ENCODE results near the gene FAN1. TPM values are rescaled to one million over a fixed set of nuclear protein-coding genes. Genes with fewer than 3 reads are reported as not detected.

FAN1 gene
- total RNA-seq, 2 donors from 2014 or later, result 25.0 to 26.0 TPM

DNA sequence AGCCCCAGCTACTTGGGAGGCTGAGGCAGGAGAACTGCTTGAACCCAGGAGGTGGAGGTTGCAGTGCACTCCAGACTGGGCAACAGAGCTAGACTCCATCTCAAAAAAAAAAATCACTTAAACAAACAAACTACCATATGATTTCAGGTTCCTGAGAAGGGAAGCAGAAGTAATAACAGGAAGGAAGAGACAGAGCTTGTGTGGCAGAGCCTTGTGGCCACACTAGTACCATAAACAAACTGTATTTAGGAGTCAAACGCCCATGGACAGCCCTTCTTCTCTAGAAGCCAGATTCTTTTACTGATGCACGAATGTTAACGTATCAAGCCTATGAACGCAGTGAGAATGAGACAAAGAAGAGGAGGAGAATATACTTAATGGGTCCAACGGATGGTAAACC lies 75.7 kb downstream of the FAN1 start:
- H3K9me3 ChIP-seq, result no peaks in the 10 kb centered on the region
- H3K4me1 ChIP-seq (replicated peaks), result no peaks in the 10 kb centered on the region
- no peaks in the 10 kb centered on the region for H3K36me3 ChIP-seq
- no peak overlapping the region for H3K27ac ChIP-seq
- H3K27me3 ChIP-seq (replicated peaks; ENCODE audit: insufficient read depth), result no peaks in the 10 kb centered on the region
- DNase-seq (ENCODE audit: low spot score), result no peak
- intact Hi-C loops (cut with DNase I), result no loop called here
- H3K4me3 ChIP-seq, result no peak overlapping the region
- TF ChIP-seq, protein P1, sequence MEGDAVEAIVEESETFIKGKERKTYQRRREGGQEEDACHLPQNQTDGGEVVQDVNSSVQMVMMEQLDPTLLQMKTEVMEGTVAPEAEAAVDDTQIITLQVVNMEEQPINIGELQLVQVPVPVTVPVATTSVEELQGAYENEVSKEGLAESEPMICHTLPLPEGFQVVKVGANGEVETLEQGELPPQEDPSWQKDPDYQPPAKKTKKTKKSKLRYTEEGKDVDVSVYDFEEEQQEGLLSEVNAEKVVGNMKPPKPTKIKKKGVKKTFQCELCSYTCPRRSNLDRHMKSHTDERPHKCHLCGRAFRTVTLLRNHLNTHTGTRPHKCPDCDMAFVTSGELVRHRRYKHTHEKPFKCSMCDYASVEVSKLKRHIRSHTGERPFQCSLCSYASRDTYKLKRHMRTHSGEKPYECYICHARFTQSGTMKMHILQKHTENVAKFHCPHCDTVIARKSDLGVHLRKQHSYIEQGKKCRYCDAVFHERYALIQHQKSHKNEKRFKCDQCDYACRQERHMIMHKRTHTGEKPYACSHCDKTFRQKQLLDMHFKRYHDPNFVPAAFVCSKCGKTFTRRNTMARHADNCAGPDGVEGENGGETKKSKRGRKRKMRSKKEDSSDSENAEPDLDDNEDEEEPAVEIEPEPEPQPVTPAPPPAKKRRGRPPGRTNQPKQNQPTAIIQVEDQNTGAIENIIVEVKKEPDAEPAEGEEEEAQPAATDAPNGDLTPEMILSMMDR (IDR thresholded peaks at IDR 0.05), result no peak
- no peak for TF ChIP-seq POLR2A (IDR thresholded peaks at IDR 0.05)
- WGBS, result 94% methylated on average over 5 of the region's 5 CpGs

- no peaks in the 10 kb centered on the region for H3K9me3 ChIP-seq
- peak overlapping the region; percentile 54 to 59 for H3K27ac ChIP-seq
- no peak for DNase-seq (ENCODE audit: low spot score)
- TF ChIP-seq, protein P1 (IDR thresholded peaks at IDR 0.05), result no peak
- no peak for TF ChIP-seq POLR2AphosphoS5 (IDR thresholded peaks at IDR 0.05)
- no peak for TF ChIP-seq POLR2A (IDR thresholded peaks at IDR 0.05)
- WGBS, result 44% methylated on average over 3 of the region's 3 CpGs
- no peaks in the 10 kb centered on the region for H3K27me3 ChIP-seq (replicated peaks; ENCODE audit: insufficient read depth)
- H3K4me1 ChIP-seq (replicated peaks), result no peaks in the 10 kb centered on the region
- no peaks in the 10 kb centered on the region for H3K36me3 ChIP-seq
- intact Hi-C loops (cut with DNase I), result loop anchor here (10.0 kb wide), 2 partner anchors 59 to 141 kb away; no protein-coding TSS in a partner anchor
- no peak overlapping the region for H3K4me3 ChIP-seq
Observed at GRCh38 chr15:30984118-30984517, 80.4 kb downstream of the FAN1 start.

- H3K4me1 ChIP-seq (replicated peaks), result no peaks in the 10 kb centered on the region
- no peaks in the 10 kb centered on the region for H3K9me3 ChIP-seq
- H3K4me3 ChIP-seq, result peak overlapping the region in 1 of 2 donors; percentile 18
- intact Hi-C loops (cut with DNase I), result loop anchor here (10.0 kb wide), 2 partner anchors 60 to 140 kb away; no protein-coding TSS in a partner anchor
- no peaks in the 10 kb centered on the region for H3K36me3 ChIP-seq
- peak; percentile 9 for DNase-seq (ENCODE audit: low spot score)
- H3K27ac ChIP-seq, result peak overlapping the region; percentile 54 to 59
- H3K27me3 ChIP-seq (replicated peaks; ENCODE audit: insufficient read depth), result no peaks in the 10 kb centered on the region
- TF ChIP-seq, protein P1 (IDR thresholded peaks at IDR 0.05), result no peak
- TF ChIP-seq POLR2AphosphoS5 (IDR thresholded peaks at IDR 0.05) (no peak), POLR2A (IDR thresholded peaks at IDR 0.05) (no peak)
- 13% methylated on average over 6 of the region's 6 CpGs for WGBS
Observed at GRCh38 chr15:30984542-30984941, 80.8 kb downstream of the FAN1 start.

DNA sequence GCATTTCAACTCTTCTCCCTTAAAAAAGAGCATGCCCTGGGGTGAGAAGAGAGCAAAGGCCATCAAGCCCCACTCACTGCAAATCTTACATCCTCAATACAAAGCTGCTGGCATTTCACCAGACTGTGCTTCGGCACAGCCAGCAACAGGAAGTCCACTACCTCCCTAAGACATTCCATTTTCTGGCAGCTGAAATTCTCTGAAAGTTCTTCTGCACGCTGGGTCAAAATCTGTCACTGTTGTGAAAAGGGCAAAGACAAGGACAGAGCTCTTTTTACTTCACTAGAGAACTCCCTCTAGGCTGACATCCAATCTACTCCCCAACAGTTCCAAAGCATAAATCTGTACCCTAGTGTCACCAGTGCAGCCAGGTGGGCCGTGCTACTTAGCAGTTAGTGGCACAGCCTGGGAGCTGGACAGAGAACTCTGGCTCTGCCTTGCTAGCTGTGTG lies 81.4 kb downstream of the FAN1 start:
- peak; percentile 25 for DNase-seq (ENCODE audit: low spot score)
- H3K9me3 ChIP-seq, result no peaks in the 10 kb centered on the region
- no peak overlapping the region for H3K4me3 ChIP-seq
- 13% methylated on average over 3 of the region's 3 CpGs for WGBS
- no peaks in the 10 kb centered on the region for H3K4me1 ChIP-seq (replicated peaks)
- H3K27me3 ChIP-seq (replicated peaks; ENCODE audit: insufficient read depth), result no peaks in the 10 kb centered on the region
- peak overlapping the region; percentile 54 to 59 for H3K27ac ChIP-seq
- no peaks in the 10 kb centered on the region for H3K36me3 ChIP-seq
- no peak for TF ChIP-seq POLR2A (IDR thresholded peaks at IDR 0.05)
- TF ChIP-seq, protein P1 (IDR thresholded peaks at IDR 0.05), result no peak
- TF ChIP-seq POLR2AphosphoS5 (IDR thresholded peaks at IDR 0.05), result no peak
- intact Hi-C loops (cut with DNase I), result loop anchor here (10.0 kb wide), 2 partner anchors 60 to 140 kb away; no protein-coding TSS in a partner anchor

- no peak for DNase-seq (ENCODE audit: low spot score)
- TF ChIP-seq POLR2A (IDR thresholded peaks at IDR 0.05) (no peak), POLR2AphosphoS5 (IDR thresholded peaks at IDR 0.05) (no peak)
- TF ChIP-seq, protein P1 (IDR thresholded peaks at IDR 0.05), result no peak
- Histone ChIP-seq H3K9me3 (no peaks in the 10 kb centered on the region), H3K36me3 (no peaks in the 10 kb centered on the region), H3K27ac (peak overlapping the region in 1 of 2 donors; percentile 95), H3K4me1 (replicated peaks) (no peaks in the 10 kb centered on the region), H3K4me3 (peak overlapping the region; percentile 80 to 91), H3K27me3 (replicated peaks; ENCODE audit: insufficient read depth) (no peaks in the 10 kb centered on the region)
- intact Hi-C loops (cut with DNase I), result loop anchor here (5.0 kb wide), 1 partner anchor 352 kb away; no protein-coding TSS in a partner anchor
- WGBS, result 53% methylated on average over 2 of the region's 2 CpGs
Observed at GRCh38 chr15:30990036-30990435, 86.3 kb downstream of the FAN1 start.
